Hepatocyte (in vitro differentiated cells): Measurements from ENCODE around the gene PAX1. TPM values are rescaled to one million over a fixed set of nuclear protein-coding genes. Genes with fewer than 3 reads are reported as not detected.

ENCODE experiments used
- DNase-seq: peaks from one replicate; pipeline ENCODE4 v3.0.0-alpha.2; 2016; ENCODE audit warnings: low spot score
- H2AFZ ChIP-seq: fragments of 200-600 bp; sonication (generic); 2 replicates; pipeline ENCODE4 v1.6.0; 2016; ENCODE audit warnings: antibody characterized with exemption, mild to moderate bottlenecking
- H3K27ac ChIP-seq: fragments of 200-600 bp; sonication (generic); 2 replicates; pipeline ENCODE4 v1.5.1; 2016; ENCODE audit warnings: mild to moderate bottlenecking
- H3K27me3 ChIP-seq: fragments of 200-600 bp; sonication (generic); 2 replicates; pipeline ENCODE4 v1.6.1; 2016
- H3K36me3 ChIP-seq: fragments of 200-600 bp; sonication (generic); replicated peaks from 2 replicates; pipeline ENCODE4 v1.5.1; 2016; ENCODE audit warnings: low read depth; ENCODE audit not compliant: insufficient read depth
- H3K4me1 ChIP-seq: fragments of 200-600 bp; sonication (generic); 2 replicates; pipeline ENCODE4 v1.5.1; 2016; ENCODE audit warnings: mild to moderate bottlenecking, moderate library complexity; ENCODE audit not compliant: insufficient read depth
- H3K4me2 ChIP-seq: fragments of 200-600 bp; sonication (generic); 2 replicates; pipeline ENCODE4 v1.6.0; 2016
- H3K4me3 ChIP-seq: fragments of 200-600 bp; sonication (generic); 2 replicates; pipeline ENCODE4 v1.5.1; 2016; ENCODE audit warnings: mild to moderate bottlenecking
- H3K79me2 ChIP-seq: fragments of 200-600 bp; sonication (generic); 2 replicates; pipeline ENCODE4 v1.6.0; 2017; ENCODE audit warnings: mild to moderate bottlenecking
- H3K9me2 ChIP-seq: fragments of 200-600 bp; sonication (generic); replicated peaks from 2 replicates; pipeline ENCODE4 v1.6.0; 2017; ENCODE audit warnings: mild to moderate bottlenecking; ENCODE audit not compliant: insufficient read depth
- H3K9me3 ChIP-seq: fragments of 200-600 bp; sonication (generic); 2 replicates; pipeline ENCODE4 v1.5.1; 2016; ENCODE audit warnings: low read depth, mild to moderate bottlenecking
- H4K20me1 ChIP-seq: fragments of 200-600 bp; sonication (generic); 2 replicates; pipeline ENCODE4 v1.6.0; 2016; ENCODE audit warnings: mild to moderate bottlenecking; ENCODE audit not compliant: insufficient read depth, poor library complexity, severe bottlenecking
- EZH2 ChIP-seq: fragments of 200-600 bp; sonication (generic); IDR thresholded peaks from 2 replicates; pipeline ENCODE4 v1.6.1; 2016; ENCODE audit warnings: antibody characterized with exemption, mild to moderate bottlenecking, borderline replicate concordance
- EZH2phosphoT487 ChIP-seq: fragments of 200-600 bp; sonication (generic); IDR thresholded peaks from one replicate; pipeline ENCODE4 v1.6.1; 2018; ENCODE audit warnings: antibody characterized with exemption, mild to moderate bottlenecking, low read depth, moderate library complexity; ENCODE audit not compliant: unreplicated experiment, severe bottlenecking
- WGBS: methylation state at CpG from one replicate; pipeline ENCODE4 v1.1.6; 2016; ENCODE audit warnings: low lambda C conversion rate; ENCODE audit errors: missing lambda C conversion rate; 5-methylcytosine and 5-hydroxymethylcytosine counted together
- polyA plus RNA-seq: library from polyadenylated mRNA; unstranded; fragments of >200 nt; fragmentation: Nextera tagmentation; extraction: Ambion mirVana; gene quantifications from 2 replicates; pipeline ENCODE4 v1.2.1, GENCODE V29; 2016
- total RNA-seq: library from RNA; depleted of rRNA; stranded (reverse); fragments of >200 nt; gene quantifications from 2 replicates; pipeline ENCODE4 v1.2.3, GENCODE V29; 2014
- TF ChIP-seq, protein P1 (sequence below): fragments of 200-600 bp; sonication (generic); IDR thresholded peaks from 2 replicates; pipeline ENCODE4 v1.5.1; 2016; ENCODE audit warnings: antibody characterized with exemption, mild to moderate bottlenecking; ENCODE audit not compliant: poor library complexity

PAX1 gene
- total and polyA plus RNA-seq, 2 experiments from 2014 or later = not detected

DNA sequence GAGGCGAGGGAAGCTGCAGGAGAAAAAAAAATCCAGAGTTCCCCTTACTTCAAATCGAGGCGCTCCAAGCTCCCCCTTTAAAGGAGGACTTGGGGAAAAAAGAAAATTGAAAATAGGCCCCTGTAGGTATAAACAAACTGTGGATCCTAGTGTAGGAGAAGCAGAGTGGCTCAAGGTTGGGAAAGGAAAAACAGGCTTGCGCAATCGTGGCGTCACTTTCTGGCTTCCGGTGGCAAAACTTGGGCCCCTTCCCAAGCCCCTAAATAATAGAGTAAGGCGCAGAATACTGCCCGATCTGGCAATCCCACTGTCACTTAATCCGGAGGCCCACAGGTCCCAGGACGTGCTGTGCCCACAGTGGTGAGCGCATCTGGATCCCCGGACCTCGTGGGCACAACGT lies 8.0 kb downstream of the PAX1 start:
- no peak overlapping the region for H3K27ac ChIP-seq
- H3K4me3 ChIP-seq = no peak overlapping the region
- WGBS = 3% methylated on average over 15 of the region's 15 CpGs
- H3K4me1 ChIP-seq = no peaks in the 10 kb centered on the region
- no peak for DNase-seq
- TF ChIP-seq, protein P1, sequence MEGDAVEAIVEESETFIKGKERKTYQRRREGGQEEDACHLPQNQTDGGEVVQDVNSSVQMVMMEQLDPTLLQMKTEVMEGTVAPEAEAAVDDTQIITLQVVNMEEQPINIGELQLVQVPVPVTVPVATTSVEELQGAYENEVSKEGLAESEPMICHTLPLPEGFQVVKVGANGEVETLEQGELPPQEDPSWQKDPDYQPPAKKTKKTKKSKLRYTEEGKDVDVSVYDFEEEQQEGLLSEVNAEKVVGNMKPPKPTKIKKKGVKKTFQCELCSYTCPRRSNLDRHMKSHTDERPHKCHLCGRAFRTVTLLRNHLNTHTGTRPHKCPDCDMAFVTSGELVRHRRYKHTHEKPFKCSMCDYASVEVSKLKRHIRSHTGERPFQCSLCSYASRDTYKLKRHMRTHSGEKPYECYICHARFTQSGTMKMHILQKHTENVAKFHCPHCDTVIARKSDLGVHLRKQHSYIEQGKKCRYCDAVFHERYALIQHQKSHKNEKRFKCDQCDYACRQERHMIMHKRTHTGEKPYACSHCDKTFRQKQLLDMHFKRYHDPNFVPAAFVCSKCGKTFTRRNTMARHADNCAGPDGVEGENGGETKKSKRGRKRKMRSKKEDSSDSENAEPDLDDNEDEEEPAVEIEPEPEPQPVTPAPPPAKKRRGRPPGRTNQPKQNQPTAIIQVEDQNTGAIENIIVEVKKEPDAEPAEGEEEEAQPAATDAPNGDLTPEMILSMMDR = no peak
- no peak for TF ChIP-seq EZH2
- no peak for TF ChIP-seq EZH2phosphoT487
- H3K9me2 ChIP-seq = no peaks in the 10 kb centered on the region
- H2AFZ ChIP-seq = no peak overlapping the region
- H3K36me3 ChIP-seq = no peaks in the 10 kb centered on the region
- no peaks in the 10 kb centered on the region for H3K79me2 ChIP-seq
- no peaks in the 10 kb centered on the region for H3K9me3 ChIP-seq
- H4K20me1 ChIP-seq = no peaks in the 10 kb centered on the region
- no peak overlapping the region for H3K4me2 ChIP-seq
- H3K27me3 ChIP-seq = peaks cover 98% of the 10 kb centered on the region

DNA sequence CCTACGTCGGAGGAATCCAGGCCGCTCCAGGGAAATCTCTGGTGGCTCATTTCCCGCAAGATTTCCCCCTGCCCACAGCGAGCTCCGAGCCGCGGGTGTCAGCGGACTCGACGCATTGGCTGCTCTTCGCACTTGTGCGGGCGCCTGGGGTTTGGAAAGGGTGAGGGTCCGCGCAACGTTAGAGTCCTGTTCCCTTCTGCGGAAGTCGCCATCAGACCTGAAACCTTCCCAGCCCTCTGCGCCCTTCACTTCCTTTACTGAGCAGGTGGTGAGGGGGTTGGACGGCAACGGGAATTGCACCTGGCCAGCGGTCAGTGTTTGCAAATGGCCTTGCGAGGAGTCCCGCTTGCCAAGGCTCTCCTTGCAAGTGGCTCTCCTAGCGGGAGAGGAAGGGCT lies 8.4 kb downstream of the PAX1 start:
- TF ChIP-seq EZH2 = no peak
- TF ChIP-seq, protein P1 = no peak
- Histone ChIP-seq H3K9me2 (no peaks in the 10 kb centered on the region), H4K20me1 (no peaks in the 10 kb centered on the region), H3K27ac (no peak overlapping the region), H3K4me1 (no peaks in the 10 kb centered on the region), H3K27me3 (peaks cover 98% of the 10 kb centered on the region), H3K36me3 (no peaks in the 10 kb centered on the region), H2AFZ (no peak overlapping the region), H3K79me2 (no peaks in the 10 kb centered on the region), H3K9me3 (no peaks in the 10 kb centered on the region), H3K4me2 (no peak overlapping the region), H3K4me3 (no peak overlapping the region)
- WGBS = 3% methylated on average over 26 of the region's 26 CpGs
- no peak for DNase-seq

DNA sequence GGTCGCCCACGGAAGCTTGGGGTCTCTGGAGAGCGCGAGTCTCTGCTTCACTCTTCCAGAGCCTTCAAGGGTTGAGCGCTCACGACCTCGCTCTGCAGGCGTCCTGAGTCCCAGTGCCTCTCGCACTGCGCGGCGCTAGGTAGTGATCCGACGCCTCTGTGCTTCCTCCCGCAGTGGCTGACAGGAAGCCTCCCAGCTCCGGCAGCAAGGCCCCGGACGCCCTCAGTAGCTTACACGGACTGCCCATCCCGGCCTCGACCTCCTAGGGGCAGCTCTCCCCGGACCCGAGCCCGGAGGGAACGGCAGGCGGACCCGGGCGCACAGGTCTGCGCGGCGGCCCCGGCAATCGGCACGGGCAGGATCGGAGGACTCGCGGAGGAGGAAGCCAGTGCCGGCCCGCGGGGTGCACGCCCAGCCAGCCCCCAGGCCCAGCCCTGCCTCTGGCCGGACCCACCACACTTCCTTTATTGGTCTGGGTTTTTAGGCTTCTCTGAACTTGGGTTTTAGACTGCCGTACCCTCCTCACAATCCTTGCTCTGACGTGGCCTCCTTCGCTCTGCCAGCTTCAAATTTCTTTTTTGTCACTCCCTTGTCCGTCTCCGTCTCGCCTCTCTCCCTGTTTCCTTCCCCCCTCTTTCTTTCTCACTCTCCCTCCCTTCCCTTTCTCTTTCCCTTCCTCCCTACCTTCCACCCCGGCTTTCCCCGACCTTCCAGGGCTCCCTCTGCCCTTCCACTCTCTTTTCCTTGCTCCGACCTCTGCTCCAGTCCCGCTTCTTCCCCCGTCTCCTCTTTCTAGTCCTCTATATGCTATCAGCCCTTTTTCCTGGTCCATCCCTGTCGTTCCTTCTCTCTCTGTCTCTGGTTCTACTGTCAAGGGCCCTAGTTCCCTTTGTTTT lies 9.1 kb downstream of the PAX1 start:
- H3K27me3 ChIP-seq = peaks cover 98% of the 10 kb centered on the region
- 3% methylated on average over 47 of the region's 54 CpGs for WGBS

More for the DNA sequence above, 9.1 kb downstream of the PAX1 start:
- Histone ChIP-seq H2AFZ (peak overlapping the region; percentile 45), H3K79me2 (no peaks in the 10 kb centered on the region), H4K20me1 (no peaks in the 10 kb centered on the region), H3K9me3 (no peaks in the 10 kb centered on the region), H3K4me3 (no peak overlapping the region), H3K9me2 (no peaks in the 10 kb centered on the region), H3K36me3 (no peaks in the 10 kb centered on the region), H3K27ac (no peak overlapping the region), H3K4me1 (no peaks in the 10 kb centered on the region), H3K4me2 (no peak overlapping the region)
- DNase-seq = no peak
- TF ChIP-seq EZH2 (peak; percentile 87), EZH2phosphoT487 (peak; percentile 54)
- TF ChIP-seq, protein P1 = no peak
